Spleen (tissue), 11 donors: ENCODE results near the gene SULT1C2. TPM values are rescaled to one million over a fixed set of nuclear protein-coding genes. Genes with fewer than 3 reads are reported as not detected.

Experiments
- DNase-seq: peaks from one replicate; pipeline ENCODE4 v3.0.0-alpha.2; 2020
- H3K27ac ChIP-seq, 8 donors: fragments of 200-600 bp; sonication (generic) in 7 of 8; 1 replicate in 4 of 8; 2 replicates in 4 of 8; pipeline versions ENCODE4 v1.5.0 to v1.8.0; 2016 to 2021; ENCODE audit warnings: inconsistent platforms in 4 of 8, mild to moderate bottlenecking in 4 of 8, moderate library complexity in 1 of 8
- H3K27me3 ChIP-seq, 7 donors: fragments of 200-600 bp; sonication (generic) in 6 of 7; replicated peaks in 1 of 7; 1 replicate in 4 of 7; 2 replicates in 3 of 7; pipeline versions ENCODE4 v1.5.0 to v1.8.0; 2016 to 2021; ENCODE audit warnings: inconsistent platforms in 3 of 7, mild to moderate bottlenecking in 1 of 7
- H3K36me3 ChIP-seq, 6 donors: fragments of 200-600 bp; sonication (generic) in 5 of 6; 1 replicate in 4 of 6; 2 replicates in 2 of 6; pipeline versions ENCODE4 v1.5.0 to v1.8.0; 2016 to 2021; ENCODE audit warnings: inconsistent platforms in 2 of 6
- H3K4me1 ChIP-seq, 6 donors: fragments of 200-600 bp; sonication (generic) in 5 of 6; 1 replicate in 3 of 6; 2 replicates in 3 of 6; pipeline versions ENCODE4 v1.5.0 to v1.8.0; 2016 to 2021; ENCODE audit warnings: inconsistent platforms in 3 of 6
- H3K4me3 ChIP-seq, 8 donors: fragments of 200-600 bp; sonication (generic) in 7 of 8; 1 replicate in 4 of 8; 2 replicates in 4 of 8; pipeline versions ENCODE4 v1.5.0 to v1.8.0; 2016 to 2021; ENCODE audit warnings: inconsistent platforms in 4 of 8, mild to moderate bottlenecking in 4 of 8, moderate library complexity in 2 of 8
- H3K9me3 ChIP-seq, 8 donors: fragments of 200-600 bp; sonication (generic) in 7 of 8; 1 replicate in 4 of 8; 2 replicates in 4 of 8; pipeline versions ENCODE4 v1.5.0 to v1.8.0; 2016 to 2021; ENCODE audit warnings: inconsistent platforms in 4 of 8
- CTCF ChIP-seq, 11 experiments: fragments of 200-600 bp in 7 of 11; fragments of 450-650 bp in 4 of 11; sonication (generic) in 4 of 11; IDR thresholded peaks in 8 of 11; conservative IDR thresholded peaks in 3 of 11; 1 replicate in 7 of 11; 2 replicates in 4 of 11; pipeline versions ENCODE4 v1.4.0 to v1.8.0; 2016 to 2021; ENCODE audit warnings: antibody characterized with exemption in 11 of 11, inconsistent platforms in 4 of 11, mild to moderate bottlenecking in 1 of 11
- POLR2A ChIP-seq, 3 donors: fragments of 450-650 bp; IDR thresholded peaks; one replicate each; pipeline ENCODE4 v1.5.1; 2017; ENCODE audit warnings: antibody characterized with exemption in 3 of 3, mild to moderate bottlenecking in 1 of 3
- POLR2AphosphoS5 ChIP-seq, 3 donors: sonication (generic); formaldehyde crosslinking; IDR thresholded peaks; one replicate each; pipeline ENCODE4 v1.5.1; 2017; ENCODE audit warnings: antibody characterized with exemption in 3 of 3
- WGBS, 5 donors: extraction: QIAGEN DNeasy Blood & Tissue Kit in 3 of 5; methylation state at CpG; one replicate each; pipeline versions ENCODE4 v1.1.5 to v1.1.7; 2013 to 2018; 5-methylcytosine and 5-hydroxymethylcytosine counted together
- intact Hi-C: fragments of 100-400 bp; cut with DNase I; formaldehyde crosslinking; loops from one replicate; pipeline ENCODE4 v1.15.0; 2023; ENCODE audit warnings: low total_unique reads
- polyA plus RNA-seq, 3 donors: library from polyadenylated mRNA; stranded (reverse); fragments of 200-250 nt; gene quantifications; one replicate each; pipeline ENCODE4 v1.2.1, GENCODE V29; 2013
- total RNA-seq, 7 donors: library from RNA; depleted of rRNA in 3 of 7; stranded (reverse); fragments of >200 nt in 3 of 7; fragmentation: NEBNext Ultra II Directional in 4 of 7; extraction: Animal tissue kit (Norgen Biotek cat#: 25700) in 4 of 7; gene quantifications; one replicate each; pipeline versions ENCODE4 v1.1.0 to v1.2.1, GENCODE V29; 2016 to 2021
- donor health status: healthy with polysubstance abuse.
- donor health status: DM: no; HTN: no; CAD: no; lungs with moderate emphysema.
- donor health status: DM: no; HTN: no; CAD: no.
- donor health status: Bipolar disorder and iron deficiency.
- donor health status: healthy.
- donor health status: DM: no; HTN: no; CAD: no.
- donor health status: DM: yes; HTN: yes; CAD: no.

SULT1C2 gene
- total and polyA plus RNA-seq, 10 donors = 0.17 to 2.7 (median 0.83) TPM; not detected in 1

GRCh38 chr2:108348816-108349570 is 60.3 kb downstream of the SULT1C2 start:
- WGBS, 5 donors = 79 to 82% (median 80%) methylated on average over 5 of the region's 5 CpGs
- H3K27me3 ChIP-seq = peaks cover 0 to 40% (median 0%) of the 10 kb centered on the region in 7 donors
- TF ChIP-seq POLR2AphosphoS5 (IDR thresholded peaks at IDR 0.05) (no peak), POLR2A (IDR thresholded peaks at IDR 0.05) (no peak), CTCF (IDR thresholded peaks at IDR 0.05 in 8 of 11, conservative IDR thresholded peaks at IDR 0.05 in 3 of 11) (no peak)
- H3K27ac ChIP-seq = no peak overlapping the region
- no peak for DNase-seq
- no peaks in the 10 kb centered on the region for H3K36me3 ChIP-seq
- no peak overlapping the region for H3K4me3 ChIP-seq
- intact Hi-C loops = no loop called here
- H3K4me1 ChIP-seq = no peaks in the 10 kb centered on the region
- no peaks in the 10 kb centered on the region for H3K9me3 ChIP-seq

- DNase-seq = no peak
- Histone ChIP-seq H3K9me3 (no peaks in the 10 kb centered on the region), H3K27me3 (peaks cover 0 to 41% (median 0%) of the 10 kb centered on the region in 7 donors), H3K4me3 (no peak overlapping the region), H3K36me3 (no peaks in the 10 kb centered on the region), H3K27ac (no peak overlapping the region), H3K4me1 (no peaks in the 10 kb centered on the region)
- WGBS, 5 donors = 82 to 86% (median 85%) methylated on average over 2 of the region's 2 CpGs
- TF ChIP-seq POLR2A (IDR thresholded peaks at IDR 0.05) (no peak), POLR2AphosphoS5 (IDR thresholded peaks at IDR 0.05) (no peak), CTCF (IDR thresholded peaks at IDR 0.05 in 8 of 11, conservative IDR thresholded peaks at IDR 0.05 in 3 of 11) (no peak)
- intact Hi-C loops = no loop called here
These were observed 60.9 kb downstream of the SULT1C2 start for GRCh38 chr2:108349571-108349928.

GRCh38 chr2:108351889-108352288 is 63.2 kb downstream of the SULT1C2 start:
- Histone ChIP-seq H3K36me3 (no peaks in the 10 kb centered on the region), H3K9me3 (no peaks in the 10 kb centered on the region), H3K27ac (no peak overlapping the region), H3K4me3 (no peak overlapping the region), H3K4me1 (no peaks in the 10 kb centered on the region), H3K27me3 (peaks cover 0 to 33% (median 0%) of the 10 kb centered on the region in 7 donors)
- DNase-seq = no peak
- intact Hi-C loops = no loop called here
- no peak for TF ChIP-seq POLR2A (IDR thresholded peaks at IDR 0.05)
- TF ChIP-seq CTCF (IDR thresholded peaks at IDR 0.05 in 8 of 11, conservative IDR thresholded peaks at IDR 0.05 in 3 of 11) = no peak
- TF ChIP-seq POLR2AphosphoS5 (IDR thresholded peaks at IDR 0.05) = no peak

GRCh38 chr2:108354136-108354535 is 65.4 kb downstream of the SULT1C2 start:
- peaks cover 0 to 30% (median 0%) of the 10 kb centered on the region in 7 donors for H3K27me3 ChIP-seq
- 41 to 75% (median 54%) methylated on average over 5 of the region's 5 CpGs for WGBS, 5 donors
- no peaks in the 10 kb centered on the region for H3K9me3 ChIP-seq
- intact Hi-C loops = no loop called here
- H3K4me1 ChIP-seq = no peaks in the 10 kb centered on the region
- no peak overlapping the region for H3K27ac ChIP-seq
- no peaks in the 10 kb centered on the region for H3K36me3 ChIP-seq
- no peak for DNase-seq
- no peak for TF ChIP-seq POLR2AphosphoS5 (IDR thresholded peaks at IDR 0.05)
- TF ChIP-seq CTCF (IDR thresholded peaks at IDR 0.05 in 8 of 11, conservative IDR thresholded peaks at IDR 0.05 in 3 of 11) = no peak
- TF ChIP-seq POLR2A (IDR thresholded peaks at IDR 0.05) = no peak
- H3K4me3 ChIP-seq = no peak overlapping the region
